Activated CD4-positive, CD25-positive, alpha-beta regulatory T cell treated with anti-CD3 and anti-CD28 coated beads, Interleukin-2, amount 50 U/mL, for 24 hours (primary cell): ENCODE results near the gene DNAH14.

Experiments used
- ATAC-seq, 2 donors: fragments of 150-1000 bp; cut with Tn5 transposase; one replicate each; pipeline ENCODE4 v1.10.0; 2021; ENCODE audit warnings: mild to moderate bottlenecking in 1 of 2, moderate library complexity in 1 of 2

Gene DNAH14

DNA sequence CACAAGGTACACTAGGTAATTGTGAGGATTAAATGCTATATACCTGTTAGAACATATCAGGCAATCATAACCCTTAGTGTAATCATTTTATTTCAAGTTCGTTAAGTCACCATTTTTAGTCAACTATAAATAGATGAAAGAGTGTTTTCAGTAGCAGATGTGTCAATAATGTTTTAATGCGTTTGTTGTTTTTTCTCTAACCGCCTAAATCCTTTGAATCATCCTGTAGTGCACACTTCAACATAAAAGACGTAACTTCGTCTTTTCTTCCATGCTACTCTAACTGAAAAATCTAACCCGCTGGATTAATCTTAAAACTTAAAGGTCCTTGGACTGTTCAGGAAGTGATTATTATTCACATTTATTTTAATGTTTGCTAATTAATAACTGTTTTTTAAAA lies 505.6 kb downstream of the DNAH14 start:
- ATAC-seq = no peak

DNA sequence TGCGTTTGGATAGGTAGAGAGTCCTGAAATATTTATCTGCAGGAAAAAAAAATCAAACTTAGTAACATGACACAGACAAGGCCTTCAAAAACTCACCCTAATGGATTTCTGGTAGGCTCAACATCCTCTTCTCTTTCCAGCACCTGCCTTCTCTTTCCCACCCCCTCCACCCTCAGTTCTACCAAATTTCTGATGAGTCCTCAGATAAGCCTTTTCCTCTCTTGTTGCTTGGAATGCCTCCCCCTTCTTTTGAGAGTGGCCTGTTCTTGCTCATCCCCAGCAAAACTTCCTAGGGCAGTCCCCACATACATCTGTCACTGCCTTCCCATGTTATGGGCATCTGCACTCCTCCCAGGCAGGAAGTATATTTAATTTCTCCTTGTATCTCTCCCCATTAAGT lies 506.0 kb downstream of the DNAH14 start:
- ATAC-seq = no peak

DNA sequence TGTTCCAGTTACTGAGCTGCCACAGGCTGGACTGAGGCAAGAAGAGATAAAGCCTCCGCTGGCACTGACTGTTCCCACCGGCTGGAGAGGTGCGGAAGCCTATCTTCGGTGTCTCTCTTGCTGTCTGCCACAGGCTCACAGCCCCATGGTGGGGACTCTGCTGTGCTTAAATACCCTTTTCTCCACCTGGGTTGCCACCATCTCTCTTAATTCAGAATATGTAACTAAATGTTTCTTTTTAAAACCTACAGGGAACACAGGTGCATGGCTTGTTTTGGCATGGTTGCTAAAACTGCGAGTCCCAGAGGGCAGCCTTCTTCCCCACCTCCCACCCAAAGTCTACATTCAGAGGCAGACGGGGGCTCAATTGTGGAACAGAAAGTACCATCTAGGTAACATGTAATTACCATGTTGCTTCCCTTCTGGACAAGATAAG lies 506.5 kb downstream of the DNAH14 start:
- ATAC-seq = no peak

DNA sequence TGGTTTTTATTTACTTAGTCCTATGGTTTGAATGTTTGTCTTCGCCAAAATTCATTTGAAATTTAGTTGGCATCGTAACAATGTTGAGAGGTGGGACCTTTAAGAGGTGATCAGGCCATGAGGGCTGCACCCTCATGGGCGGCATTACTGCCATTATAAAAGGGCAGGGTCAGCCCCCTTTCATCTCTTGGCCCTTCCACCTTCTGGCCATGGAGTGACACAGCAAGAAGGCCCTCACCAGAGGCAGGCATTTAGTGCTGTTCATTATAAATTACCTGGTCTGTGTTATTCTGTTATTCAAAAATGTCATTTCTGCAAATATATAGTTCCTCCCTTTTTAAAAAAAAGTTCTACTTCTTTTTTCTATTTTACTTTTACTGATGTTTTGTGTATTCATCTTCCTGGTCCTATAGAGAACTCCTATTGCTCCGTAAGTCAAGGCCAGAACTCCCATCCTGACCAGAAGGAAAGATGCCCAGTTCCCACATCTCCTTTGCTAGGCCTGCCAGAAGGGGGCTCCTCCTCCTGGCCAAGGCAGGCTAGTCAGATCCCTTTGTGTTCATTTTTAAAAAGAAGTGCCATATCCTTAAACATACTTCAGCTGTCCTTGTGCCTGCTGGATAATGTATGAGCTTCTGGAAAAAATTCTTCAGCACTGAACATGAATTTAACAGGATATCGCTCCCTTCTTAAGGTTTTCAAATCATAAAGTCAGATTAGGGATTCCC lies 508.4 kb downstream of the DNAH14 start:
- no peak for ATAC-seq

DNA sequence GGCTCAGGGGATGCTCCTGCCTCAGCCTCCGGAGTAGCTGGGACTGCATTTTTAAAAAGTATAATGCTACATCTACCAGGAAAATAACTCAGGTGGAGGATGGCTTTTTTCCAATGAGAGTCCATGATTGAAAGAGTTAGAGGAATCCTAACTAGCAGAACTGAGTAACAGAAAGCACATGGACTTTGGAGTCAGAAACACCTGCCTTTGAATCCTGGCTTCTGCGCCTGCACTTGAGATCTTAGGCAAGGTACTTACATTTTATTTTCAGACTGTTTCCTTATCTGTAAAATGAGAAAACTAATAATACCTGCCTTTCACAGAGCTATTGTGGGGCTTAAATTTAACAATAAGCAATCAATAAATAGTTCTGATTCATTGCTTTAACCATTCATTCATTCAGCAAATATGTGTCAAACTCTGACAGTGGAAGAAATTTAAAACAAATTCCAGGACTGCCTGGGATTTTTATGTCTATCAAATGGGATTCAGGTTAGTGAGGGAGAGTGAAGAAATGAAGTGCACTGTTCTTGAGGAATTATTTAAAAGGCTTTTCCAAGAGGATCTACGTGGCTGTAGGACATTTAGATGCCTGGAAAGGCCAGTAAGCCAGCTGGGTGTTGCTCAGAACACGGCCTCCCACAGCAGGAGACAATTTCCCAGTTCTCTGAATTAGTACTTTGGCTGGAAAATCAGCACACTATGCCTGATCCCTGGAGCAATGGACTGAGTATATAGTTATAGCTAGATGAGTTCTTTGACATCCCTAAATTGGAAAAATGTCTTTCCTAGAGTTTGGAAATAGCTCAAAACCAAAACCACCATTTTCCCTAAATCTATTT lies 511.1 kb downstream of the DNAH14 start:
- no peak for ATAC-seq

DNA sequence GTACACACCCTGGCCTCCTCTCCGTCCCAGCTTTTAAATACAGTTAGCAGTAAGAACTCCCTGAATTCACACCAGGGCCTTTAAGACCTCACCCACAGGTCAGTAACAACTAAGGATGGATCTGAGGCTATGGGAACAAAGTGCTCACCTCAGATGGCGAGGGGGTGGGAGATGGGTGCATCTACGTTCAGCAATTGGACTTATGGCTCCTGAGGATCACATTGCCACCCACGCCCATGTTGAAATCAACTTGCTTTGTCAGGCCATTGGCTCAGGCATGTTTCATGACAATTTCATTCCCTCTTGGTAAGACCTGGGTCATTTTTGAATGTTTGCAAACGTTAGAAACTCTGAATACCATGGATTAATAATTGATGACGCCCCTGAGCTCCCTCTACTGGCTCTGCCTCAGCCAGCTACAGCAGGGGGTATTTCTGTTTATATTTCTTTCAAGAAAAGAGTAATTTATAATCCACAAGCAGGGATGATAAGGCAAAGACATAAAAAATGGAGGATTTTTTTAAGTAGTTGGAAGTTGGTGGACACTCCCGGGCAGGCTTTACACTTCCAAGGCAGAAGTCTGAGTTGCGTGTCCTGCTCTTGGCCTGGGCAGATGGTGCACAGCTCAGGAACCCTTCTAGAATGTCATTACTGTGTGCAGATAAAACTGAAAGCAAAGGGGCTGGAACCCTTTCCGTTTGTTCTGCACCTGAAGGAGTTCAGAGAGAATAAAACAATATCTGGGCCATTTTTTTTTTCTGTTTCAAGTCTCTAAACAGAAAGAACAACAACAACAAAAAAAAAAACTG lies 512.0 kb downstream of the DNAH14 start:
- ATAC-seq = no peak

DNA sequence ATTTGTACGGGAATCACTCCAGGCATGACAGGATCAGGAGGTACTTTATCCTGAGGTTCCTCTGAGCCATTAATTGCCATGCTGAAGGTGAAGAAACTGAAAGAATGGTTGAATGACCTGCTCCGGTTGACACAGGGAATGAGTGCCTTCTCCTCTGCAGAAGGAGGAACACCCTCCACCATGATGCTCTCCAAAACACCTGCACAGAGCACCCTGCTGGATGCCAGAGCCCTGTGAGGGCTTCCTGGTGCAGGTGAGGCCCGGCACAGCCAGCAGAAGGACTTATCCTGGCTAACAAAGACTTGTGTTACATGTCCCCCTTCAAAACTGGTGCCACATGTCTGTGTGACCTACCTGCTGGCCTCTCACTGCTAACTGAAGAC lies 512.6 kb downstream of the DNAH14 start:
- no peak for ATAC-seq

DNA sequence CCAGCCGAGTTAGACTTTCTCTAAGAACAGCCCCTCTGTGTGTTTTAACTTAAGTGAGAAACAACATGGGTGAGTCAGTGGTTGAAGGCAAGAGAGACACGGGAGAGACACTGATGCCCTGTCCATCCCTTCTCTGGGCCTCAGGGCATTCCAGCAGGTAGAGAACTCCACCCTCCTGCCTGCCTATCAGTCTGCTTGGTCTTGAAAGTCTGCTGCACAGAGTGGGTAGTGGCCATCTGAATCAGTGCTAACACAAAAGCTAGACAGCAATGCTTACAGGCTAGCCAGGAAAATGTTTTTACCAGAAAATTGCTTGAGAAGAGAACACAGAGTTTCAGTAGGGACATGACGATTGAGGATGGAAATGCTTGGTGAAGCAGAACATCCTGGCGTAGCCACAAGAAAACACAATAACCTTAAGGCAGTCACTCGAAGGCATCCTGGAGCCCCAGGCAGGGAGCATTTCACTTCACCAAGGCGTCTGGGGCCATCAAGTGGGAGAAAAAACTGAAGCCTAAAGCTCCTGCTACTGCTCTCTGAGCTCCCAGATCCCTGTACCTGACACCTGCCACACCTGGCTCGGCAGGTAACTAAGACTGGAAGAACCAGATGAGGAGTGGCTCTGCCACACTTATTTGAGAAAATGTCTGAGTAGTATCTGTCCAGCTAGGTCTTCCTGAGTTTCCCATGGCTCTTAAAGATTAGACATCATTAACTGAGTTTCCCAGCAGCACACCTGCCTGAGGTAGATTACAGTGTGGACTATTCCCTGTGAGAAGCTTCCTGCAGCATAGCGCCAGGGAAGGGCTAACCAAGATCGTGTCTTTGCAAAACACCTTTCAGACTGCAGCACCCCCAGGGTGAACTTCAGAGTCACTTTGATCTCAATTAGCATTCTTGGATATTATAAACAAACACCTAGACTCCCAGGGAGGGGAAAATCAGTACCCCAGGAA lies 516.4 kb downstream of the DNAH14 start:
- no peak for ATAC-seq

DNA sequence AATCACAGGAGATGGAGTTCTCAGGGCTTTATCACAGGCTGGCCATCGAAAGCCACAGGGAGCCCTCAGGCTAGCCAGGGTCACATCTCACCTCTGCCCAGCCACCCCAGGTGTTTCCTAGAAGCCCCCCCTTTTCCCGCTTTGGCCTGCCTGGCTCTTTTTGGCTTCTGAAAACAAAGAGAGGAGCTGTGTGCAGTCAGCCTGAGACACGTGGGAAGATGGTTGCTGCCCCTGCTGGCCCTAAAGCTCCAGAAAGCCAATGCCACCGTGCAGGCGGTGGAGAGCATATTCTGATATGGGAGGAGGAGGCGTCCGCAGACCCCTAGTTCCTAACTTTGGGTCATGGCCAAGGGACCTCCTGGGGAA lies 517.1 kb downstream of the DNAH14 start:
- no peak for ATAC-seq

DNA sequence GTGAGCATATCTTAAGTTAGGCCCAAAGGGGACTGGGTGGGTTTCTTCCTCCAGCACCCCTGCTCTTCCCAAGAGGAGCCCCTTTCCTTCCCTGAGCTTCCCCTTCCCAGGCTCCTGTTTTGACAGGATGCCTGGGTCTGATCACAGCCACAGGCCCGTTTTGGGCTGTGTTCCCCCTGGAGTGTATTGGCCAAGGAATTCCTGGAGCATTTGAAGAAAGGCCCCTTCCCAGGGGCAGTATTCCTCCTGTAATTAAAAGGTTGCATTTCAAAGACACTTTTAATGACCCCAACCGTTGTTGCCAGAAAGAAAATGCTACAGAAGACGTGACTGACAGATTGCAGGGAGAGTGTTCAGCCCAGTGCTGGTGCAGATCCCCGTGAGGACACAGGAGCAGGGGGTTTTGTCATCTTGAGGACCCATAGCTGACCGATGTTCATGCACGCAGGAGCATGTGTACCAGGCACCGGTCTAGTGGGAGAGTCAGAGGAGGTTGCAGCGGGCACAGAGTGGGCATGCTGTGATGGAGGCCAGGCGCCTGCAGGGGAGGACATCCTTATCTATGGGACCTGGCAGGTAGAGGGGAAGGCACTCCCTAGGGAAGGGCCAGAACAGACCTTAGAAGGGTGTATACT lies 517.6 kb downstream of the DNAH14 start:
- ATAC-seq = no peak

DNA sequence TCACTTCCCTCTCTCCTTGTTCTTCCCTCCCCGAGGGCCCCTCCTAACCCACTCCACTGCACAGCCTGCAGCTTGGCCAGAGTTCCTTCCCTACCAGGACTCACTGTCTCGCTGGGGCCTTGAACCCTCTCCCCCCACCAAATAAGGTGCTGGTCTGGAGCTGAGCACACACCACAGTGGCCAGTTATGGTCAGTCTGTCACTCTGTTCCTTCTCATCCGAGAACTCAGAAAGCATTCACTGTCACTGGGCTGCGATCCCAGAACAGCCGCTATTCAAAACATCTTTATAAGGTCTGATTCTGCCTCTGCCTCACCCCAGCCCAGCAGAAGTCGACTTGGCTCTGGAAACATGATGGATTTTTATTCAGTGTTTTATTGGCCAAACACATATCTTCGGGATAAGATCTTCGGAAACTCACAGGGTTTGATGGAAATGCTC lies 518.2 kb downstream of the DNAH14 start:
- no peak for ATAC-seq

DNA sequence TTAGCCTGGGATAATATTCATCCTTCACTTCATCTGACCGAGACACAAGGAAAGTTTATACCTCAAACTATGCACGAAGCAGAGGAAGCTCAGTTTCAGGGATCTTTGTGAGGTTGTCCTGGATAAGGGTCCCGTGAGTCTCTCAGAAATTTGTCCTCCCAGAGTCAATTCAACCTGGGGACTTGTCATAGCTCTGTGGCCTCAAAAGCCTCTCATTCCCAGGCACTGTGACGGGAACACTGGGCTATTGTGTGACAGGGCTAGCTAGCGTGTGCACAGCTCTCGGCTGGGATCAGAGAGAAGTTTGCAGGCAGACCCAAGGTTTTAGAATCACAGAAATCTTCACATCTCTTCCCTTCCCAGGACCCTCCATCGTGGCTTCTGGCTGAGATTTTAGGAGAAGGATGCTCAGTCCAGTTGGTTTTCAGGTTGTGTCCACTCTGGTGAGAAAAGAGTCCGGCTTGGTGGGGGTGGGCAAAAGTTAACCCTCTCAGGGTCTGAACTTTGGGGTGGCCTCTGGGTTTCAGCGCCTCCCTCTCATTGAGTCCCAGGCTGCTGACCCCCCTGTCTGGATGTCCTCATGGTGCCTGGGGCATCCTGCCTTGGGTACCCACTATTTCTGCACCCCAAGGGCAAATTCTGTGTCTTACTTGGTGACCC lies 518.8 kb downstream of the DNAH14 start:
- ATAC-seq = no peak
